H1 (cell line): ENCODE data around the gene HPN. TPM values are rescaled to one million over a fixed set of nuclear protein-coding genes. Genes with fewer than 3 reads are reported as not detected.

ENCODE experiments used
- EP300 ChIP-seq, 2 experiments: IDR thresholded peaks; 1 replicate in 1 of 2; 2 replicates in 1 of 2; pipeline ENCODE4 v1.6.1; 2011 to 2012; ENCODE audit warnings: low read depth in 2 of 2, low read length in 2 of 2, mild to moderate bottlenecking in 2 of 2, borderline replicate concordance in 1 of 2, inconsistent platforms in 1 of 2, moderate library complexity in 1 of 2
- HDAC2 ChIP-seq, 2 experiments: fragments of 300-600 bp in 1 of 2; sonication (generic) in 1 of 2; IDR thresholded peaks; 2 replicates each; pipeline ENCODE4 v1.6.1; 2011 to 2012; ENCODE audit warnings: low read depth in 2 of 2, low read length in 2 of 2, mild to moderate bottlenecking in 2 of 2, moderate library complexity in 2 of 2, borderline replicate concordance in 1 of 2, inconsistent platforms in 1 of 2
- JUN ChIP-seq: IDR thresholded peaks from 2 replicates; pipeline ENCODE4 v1.6.1; 2011; ENCODE audit warnings: low read depth, mild to moderate bottlenecking, improper control_type of control experiment, low read length
- RBBP5 ChIP-seq: IDR thresholded peaks from 2 replicates; pipeline ENCODE4 v1.7.1; 2012; ENCODE audit warnings: low read depth, mild to moderate bottlenecking, inconsistent platforms, low read length, moderate library complexity, borderline replicate concordance
- RNF2 ChIP-seq: fragments of 200-900, 300-1000 bp; sonication (generic); IDR thresholded peaks from 2 replicates; pipeline ENCODE4 v1.7.1; 2016; ENCODE audit warnings: borderline replicate concordance, low read depth, mild to moderate bottlenecking, antibody characterized with exemption, low read length; ENCODE audit not compliant: poor library complexity, severe bottlenecking; ENCODE audit errors: missing control alignments
- SIN3A ChIP-seq, 2 experiments: IDR thresholded peaks in 1 of 2; conservative IDR thresholded peaks in 1 of 2; 2 replicates each; pipeline ENCODE4 v1.6.1; 2011 to 2012; ENCODE audit warnings: low read length in 2 of 2, improper control_type of control experiment in 1 of 2, low read depth in 1 of 2, mild to moderate bottlenecking in 1 of 2
- SUZ12 ChIP-seq: fragments of 200-600 bp; sonication (generic); IDR thresholded peaks from 2 replicates; pipeline ENCODE4 v1.6.1; 2012; ENCODE audit warnings: mild to moderate bottlenecking, inconsistent platforms, low read length, moderate library complexity, mixed read lengths
- polyA plus RNA-seq, 7 experiments: library from polyadenylated mRNA; depleted of rRNA in 3 of 7; stranded (reverse) in 5 of 7; unstranded in 2 of 7; fragments of >200 nt in 5 of 7; fragments of 200-250 nt in 2 of 7; gene quantifications; 1 replicate in 5 of 7; 2 replicates in 1 of 7; 4 replicates in 1 of 7; pipeline versions ENCODE4 v1.2.1 to v1.2.3, GENCODE V29; 2011 to 2013; ENCODE audit warnings: missing spikeins in 2 of 7, mixed read lengths in 2 of 7
- total RNA-seq: library from RNA; stranded (reverse); fragmentation: NEBNext Ultra II Directional; extraction: Animal tissue kit (Norgen Biotek cat#: 25700); gene quantifications from 2 replicates; pipeline ENCODE4 v1.2.1, GENCODE V29; 2021
- TF ChIP-seq, protein P1 (sequence below): IDR thresholded peaks from 2 replicates; pipeline ENCODE4 v1.6.1; 2011; ENCODE audit warnings: low read length, improper control_type of control experiment

The HPN gene
- total and polyA plus RNA-seq, 2 of the 8 experiments (the other 6 are each of a cell fraction or from before 2014, with no cell fraction given), result 14.7 to 33.7 TPM

- TF ChIP-seq EP300 (IDR thresholded peaks at IDR 0.05; ENCODE audit: borderline replicate concordance in 1 of 2, low read depth in 2 of 2, low read length in 2 of 2), result no peak
- no peak for TF ChIP-seq RNF2
- no peak for TF ChIP-seq JUN
- TF ChIP-seq RBBP5, result no peak
- TF ChIP-seq, protein P1, sequence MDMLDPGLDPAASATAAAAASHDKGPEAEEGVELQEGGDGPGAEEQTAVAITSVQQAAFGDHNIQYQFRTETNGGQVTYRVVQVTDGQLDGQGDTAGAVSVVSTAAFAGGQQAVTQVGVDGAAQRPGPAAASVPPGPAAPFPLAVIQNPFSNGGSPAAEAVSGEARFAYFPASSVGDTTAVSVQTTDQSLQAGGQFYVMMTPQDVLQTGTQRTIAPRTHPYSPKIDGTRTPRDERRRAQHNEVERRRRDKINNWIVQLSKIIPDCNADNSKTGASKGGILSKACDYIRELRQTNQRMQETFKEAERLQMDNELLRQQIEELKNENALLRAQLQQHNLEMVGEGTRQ, result no peak
- no peak for TF ChIP-seq HDAC2 (IDR thresholded peaks at IDR 0.05; ENCODE audit: borderline replicate concordance in 1 of 2, low read depth in 2 of 2, low read length in 2 of 2)
- no peak for TF ChIP-seq SUZ12
- TF ChIP-seq SIN3A (conservative IDR thresholded peaks at IDR 0.05 in 1 of 2, IDR thresholded peaks at IDR 0.05 in 1 of 2; ENCODE audit: low read depth in 1 of 2, low read length in 2 of 2), result no peak
Measured at GRCh38 chr19:35018379-35018778, 23.1 kb upstream of the HPN start (continued).
